Vagina (tissue), 2 donors: Measurements from ENCODE around the gene BNIP5.

Experiments
- CTCF ChIP-seq, 3 experiments: fragments of 450-650 bp in 2 of 3; fragments of 200-600 bp in 1 of 3; sonication (generic) in 1 of 3; IDR thresholded peaks; one replicate each; pipeline ENCODE4 v1.5.1; 2017 to 2019; ENCODE audit warnings: antibody characterized with exemption in 3 of 3, mild to moderate bottlenecking in 2 of 3, moderate library complexity in 2 of 3
- POLR2A ChIP-seq, 2 donors: fragments of 450-650 bp; IDR thresholded peaks; one replicate each; pipeline ENCODE4 v1.6.1; 2017; ENCODE audit warnings: antibody characterized with exemption in 2 of 2, mild to moderate bottlenecking in 2 of 2, moderate library complexity in 2 of 2
- POLR2AphosphoS5 ChIP-seq, 2 donors: sonication (generic); formaldehyde crosslinking; IDR thresholded peaks; one replicate each; pipeline ENCODE4 v1.9.0; 2017; ENCODE audit warnings: antibody characterized with exemption in 2 of 2, mild to moderate bottlenecking in 2 of 2, low read depth in 1 of 2; ENCODE audit not compliant: insufficient read depth in 1 of 2

- no peak for TF ChIP-seq POLR2AphosphoS5 (IDR thresholded peaks at IDR 0.05; ENCODE audit: insufficient read depth in 1 of 2, low read depth in 1 of 2)
- TF ChIP-seq CTCF (IDR thresholded peaks at IDR 0.05): no peak
- TF ChIP-seq POLR2A (IDR thresholded peaks at IDR 0.05): no peak
Observed at GRCh38 chr6:36317623-36318022, 19.1 kb downstream of the BNIP5 start.
